Measurements from ENCODE around the gene SLC9A9. TPM values are rescaled to one million over a fixed set of nuclear protein-coding genes. Genes with fewer than 3 reads are reported as not detected.

The SLC9A9 gene
- total and polyA plus RNA-seq, 2 of the 8 experiments (the other 6 are each of a cell fraction or from before 2014, with no cell fraction given), result 0.48 to 1.1 TPM

DNA sequence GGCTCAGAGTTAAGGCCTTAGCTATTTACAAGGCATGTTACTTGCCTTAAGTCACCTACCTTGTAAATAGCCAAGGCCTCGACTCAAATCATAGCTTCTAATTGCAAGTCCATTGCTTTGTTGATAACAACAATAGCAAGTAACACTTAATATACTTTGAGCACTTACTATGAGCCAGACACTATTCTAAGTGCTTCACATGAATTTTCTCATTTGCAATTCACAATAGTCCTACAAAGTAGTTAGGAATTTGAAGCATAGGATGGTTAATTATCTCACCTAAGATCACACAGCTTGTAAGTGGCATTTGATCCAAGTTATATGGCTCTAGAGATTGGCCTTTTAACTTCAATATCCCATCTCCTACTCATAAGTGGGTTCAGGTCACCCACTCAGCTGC lies 28.4 kb downstream of the SLC9A9 start:
- POLR2A ChIA-PET (ENCODE audit: partially characterized antibody), result no interaction called here
- H3K56ac ChIP-seq (replicated peaks; ENCODE audit: insufficient read length, low read depth, low read length), result no peak overlapping the region
- no peaks in the 10 kb centered on the region for H3K36me3 ChIP-seq (ENCODE audit: control insufficient read depth in 2 of 4, insufficient read depth in 4 of 4, low read length in 3 of 4)
- no peak overlapping the region for H4K5ac ChIP-seq (ENCODE audit: insufficient read length, low read depth, low read length)
- no peak overlapping the region for H3K4me2 ChIP-seq (ENCODE audit: insufficient read depth in 1 of 2, low read depth in 2 of 2, low read length in 2 of 2)
- no peaks in the 10 kb centered on the region for H3K79me2 ChIP-seq (ENCODE audit: control insufficient read depth in 1 of 2, insufficient read depth in 2 of 2, low read length in 2 of 2)
- no peak overlapping the region for H2AK5ac ChIP-seq (ENCODE audit: low read depth, low read length)
- H3K9me3 ChIP-seq (ENCODE audit: insufficient read depth in 2 of 2, low read depth in 1 of 2, low read length in 1 of 2), result no peaks in the 10 kb centered on the region
- H4K91ac ChIP-seq (replicated peaks; ENCODE audit: insufficient read length, low read length), result no peak overlapping the region
- H3K9ac ChIP-seq (replicated peaks in 1 of 4; ENCODE audit: extremely low read depth in 1 of 4, low read depth in 3 of 4, low read length in 3 of 4), result no peak overlapping the region
- no peak overlapping the region for H3K18ac ChIP-seq (ENCODE audit: extremely low read depth, low read length)
- no peak overlapping the region for H4K8ac ChIP-seq (ENCODE audit: extremely low read depth, insufficient read depth, low read length)
- H3K4me3 ChIP-seq (ENCODE audit: extremely low read depth in 1 of 4, insufficient read depth in 2 of 4, low read depth in 3 of 4, low read length in 4 of 4), result no peak overlapping the region
- no peak overlapping the region for H3K4ac ChIP-seq (replicated peaks; ENCODE audit: insufficient read length, low read depth, low read length)
- CTCF ChIA-PET (ENCODE audit: partially characterized antibody), result no interaction called here
- no peak overlapping the region for H3K23ac ChIP-seq (ENCODE audit: insufficient read length)
- DNase-seq (ENCODE audit: low read depth in 1 of 2, low spot score in 2 of 2), result no peak
- H3K4me1 ChIP-seq (replicated peaks in 1 of 4; ENCODE audit: control insufficient read depth in 3 of 4, insufficient read depth in 4 of 4, low read length in 3 of 4), result no peaks in the 10 kb centered on the region
- no peaks in the 10 kb centered on the region for H4K20me1 ChIP-seq (replicated peaks in 1 of 2; ENCODE audit: control insufficient read depth in 1 of 2, insufficient read depth in 2 of 2, low read length in 2 of 2)
- no peak overlapping the region for H2BK15ac ChIP-seq (ENCODE audit: low read length)
- no peak overlapping the region for H2AFZ ChIP-seq (ENCODE audit: low read length)
- 89% methylated on average over 1 of the region's 1 CpG; no CpG with 5 or more reads in 1 of the 2 experiments for WGBS, 2 experiments (ENCODE audit: extremely low coverage in 1 of 2, insufficient coverage in 1 of 2, insufficient read length in 1 of 2, insufficient replicate concordance in 2 of 2, low coverage in 1 of 2, low lambda C conversion rate in 2 of 2, missing lambda C conversion rate in 1 of 2)
- H3K79me1 ChIP-seq (ENCODE audit: low read depth, low read length), result no peaks in the 10 kb centered on the region
- no peaks in the 10 kb centered on the region for H3K23me2 ChIP-seq (ENCODE audit: low read depth, low read length)
- no peak overlapping the region for H3K14ac ChIP-seq (ENCODE audit: insufficient read length)
- no peak overlapping the region for H2BK120ac ChIP-seq (replicated peaks; ENCODE audit: low read depth, low read length)
- FAIRE-seq, result no peak
- no peak overlapping the region for H2BK12ac ChIP-seq (ENCODE audit: low read depth, low read length)
- no peak overlapping the region for H2BK5ac ChIP-seq (ENCODE audit: low read depth, low read length)
- no peak overlapping the region for H2BK20ac ChIP-seq (ENCODE audit: low read length)
- no peaks in the 10 kb centered on the region for H3K27me3 ChIP-seq (replicated peaks in 1 of 4; ENCODE audit: control insufficient read depth in 3 of 4, extremely low read depth in 1 of 4, insufficient read depth in 3 of 4, low read length in 3 of 4)
- H3K27ac ChIP-seq (ENCODE audit: low read depth, low read length), result no peak overlapping the region
- TF ChIP-seq HDAC6 (IDR thresholded peaks at IDR 0.05; ENCODE audit: low read depth, low read length), result no peak
- no peak for TF ChIP-seq POLR2AphosphoS5 (IDR thresholded peaks at IDR 0.05; ENCODE audit: low read depth, low read length)
- TF ChIP-seq KDM4A (IDR thresholded peaks at IDR 0.05; ENCODE audit: low read depth, low read length, severe bottlenecking), result no peak
- no peak for TF ChIP-seq YY1 (IDR thresholded peaks at IDR 0.05; ENCODE audit: low read depth, low read length)
- TF ChIP-seq, protein P1, sequence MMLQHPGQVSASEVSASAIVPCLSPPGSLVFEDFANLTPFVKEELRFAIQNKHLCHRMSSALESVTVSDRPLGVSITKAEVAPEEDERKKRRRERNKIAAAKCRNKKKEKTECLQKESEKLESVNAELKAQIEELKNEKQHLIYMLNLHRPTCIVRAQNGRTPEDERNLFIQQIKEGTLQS (IDR thresholded peaks at IDR 0.05; ENCODE audit: insufficient read depth, low read depth, low read length), result no peak
- no peak for TF ChIP-seq JUN (IDR thresholded peaks at IDR 0.05; ENCODE audit: low read depth, low read length)
- TF ChIP-seq POLR2A (IDR thresholded peaks at IDR 0.05; ENCODE audit: control extremely low read depth in 1 of 2, low read depth in 2 of 2, low read length in 2 of 2), result no peak
- no peak for TF ChIP-seq KDM5A (IDR thresholded peaks at IDR 0.05; ENCODE audit: low read length)
- no peak for TF ChIP-seq EP300 (IDR thresholded peaks at IDR 0.05; ENCODE audit: borderline replicate concordance in 1 of 2, low read depth in 2 of 2, low read length in 2 of 2)
- no peak for TF ChIP-seq RNF2 (IDR thresholded peaks at IDR 0.05; ENCODE audit: borderline replicate concordance, low read depth, low read length, missing control alignments, poor library complexity, severe bottlenecking)
- TF ChIP-seq TBP (IDR thresholded peaks at IDR 0.05; ENCODE audit: low read depth, low read length), result no peak
- TF ChIP-seq BACH1 (IDR thresholded peaks at IDR 0.05; ENCODE audit: low read length), result no peak
- TF ChIP-seq POU5F1 (IDR thresholded peaks at IDR 0.05; ENCODE audit: low read depth, low read length), result no peak
- no peak for TF ChIP-seq SP2 (IDR thresholded peaks at IDR 0.05; ENCODE audit: low read length)
- no peak for TF ChIP-seq BRCA1 (IDR thresholded peaks at IDR 0.05; ENCODE audit: low read depth, low read length)
- no peak for TF ChIP-seq FOSL1 (IDR thresholded peaks at IDR 0.05; ENCODE audit: insufficient read depth, low read depth, low read length)
